GM23248 (cell line): ENCODE data around the gene NRF1. TPM values are rescaled to one million over a fixed set of nuclear protein-coding genes. Genes with fewer than 3 reads are reported as not detected.

Experiments
- DNase-seq: peaks from one replicate; pipeline ENCODE4 v3.0.0-alpha.2; 2015
- H2AFZ ChIP-seq: fragments of 200-600 bp; sonication (generic); 2 replicates; pipeline ENCODE4 v1.6.1; 2016; ENCODE audit warnings: antibody characterized with exemption
- H3F3A ChIP-seq: fragments of 200-600 bp; sonication (generic); 2 replicates; pipeline ENCODE4 v1.6.1; 2016; ENCODE audit warnings: mild to moderate bottlenecking, antibody characterized with exemption, mixed run types; ENCODE audit not compliant: insufficient read depth
- H3K27ac ChIP-seq: fragments of 200-600 bp; sonication (generic); 2 replicates; pipeline ENCODE4 v1.5.1; 2016; ENCODE audit warnings: mild to moderate bottlenecking
- H3K27me3 ChIP-seq: fragments of 200-600 bp; sonication (generic); replicated peaks from 2 replicates; pipeline ENCODE4 v1.6.1; 2016; ENCODE audit warnings: mild to moderate bottlenecking; ENCODE audit not compliant: insufficient read depth
- H3K36me3 ChIP-seq: fragments of 200-600 bp; sonication (generic); 2 replicates; pipeline ENCODE4 v1.6.1; 2016; ENCODE audit warnings: low read depth, mild to moderate bottlenecking
- H3K4me1 ChIP-seq: fragments of 200-600 bp; sonication (generic); 2 replicates; pipeline ENCODE4 v1.6.1; 2016; ENCODE audit warnings: mild to moderate bottlenecking; ENCODE audit not compliant: insufficient read depth
- H3K4me2 ChIP-seq: fragments of 200-600 bp; sonication (generic); one replicate; pipeline ENCODE4 v1.6.1; 2016; ENCODE audit warnings: mild to moderate bottlenecking; ENCODE audit not compliant: unreplicated experiment
- H3K4me3 ChIP-seq: fragments of 200-600 bp; sonication (generic); 2 replicates; pipeline ENCODE4 v1.5.1; 2016; ENCODE audit warnings: mild to moderate bottlenecking
- H3K79me2 ChIP-seq: fragments of 200-600 bp; sonication (generic); 2 replicates; pipeline ENCODE4 v1.6.1; 2016; ENCODE audit warnings: mild to moderate bottlenecking; ENCODE audit not compliant: insufficient read depth
- H3K9ac ChIP-seq: fragments of 200-600 bp; sonication (generic); 2 replicates; pipeline ENCODE4 v1.6.1; 2016; ENCODE audit warnings: mild to moderate bottlenecking
- H3K9me2 ChIP-seq: fragments of 200-600 bp; sonication (generic); 2 replicates; pipeline ENCODE4 v1.6.1; 2016; ENCODE audit warnings: mixed run types, mild to moderate bottlenecking, moderate library complexity; ENCODE audit not compliant: insufficient read depth
- H3K9me3 ChIP-seq: fragments of 200-600 bp; sonication (generic); one replicate; pipeline ENCODE4 v1.6.1; 2017; ENCODE audit warnings: low read depth
- H4K20me1 ChIP-seq: fragments of 200-600 bp; sonication (generic); 2 replicates; pipeline ENCODE4 v1.6.0; 2016; ENCODE audit not compliant: insufficient read depth
- EZH2 ChIP-seq: fragments of 200-600 bp; sonication (generic); IDR thresholded peaks from 2 replicates; pipeline ENCODE4 v1.6.1; 2018; ENCODE audit warnings: antibody characterized with exemption, mild to moderate bottlenecking; ENCODE audit not compliant: insufficient read depth, poor library complexity, severe bottlenecking
- EZH2phosphoT487 ChIP-seq: fragments of 200-600 bp; sonication (generic); IDR thresholded peaks from 2 replicates; pipeline ENCODE4 v1.6.1; 2018; ENCODE audit warnings: antibody characterized with exemption, moderate library complexity, mild to moderate bottlenecking, low read depth; ENCODE audit not compliant: insufficient read depth
- WGBS, 2 experiments: methylation state at CpG; one replicate each; pipeline ENCODE4 v1.1.6; 2015 to 2017; ENCODE audit warnings: low lambda C conversion rate in 2 of 2, low coverage in 1 of 2; ENCODE audit errors: missing lambda C conversion rate in 2 of 2; 5-methylcytosine and 5-hydroxymethylcytosine counted together
- in situ Hi-C: fragments of 300-500 bp; cut with MboI; formaldehyde crosslinking; loops from 2 replicates; pipeline ENCODE4 v1.15.0; 2020
- microRNA counts: library from miRNA; unstranded; fragments of <30 nt; microRNA quantifications from one replicate; lab custom pipeline; 2016
- microRNA-seq: library from miRNA; unstranded; fragments of <30 nt; microRNA quantifications from one replicate; pipeline ENCODE4, GENCODE V29; 2016; ENCODE audit warnings: borderline number of aligned reads
- polyA plus RNA-seq: library from polyadenylated mRNA; unstranded; fragments of >200 nt; fragmentation: Nextera tagmentation; extraction: Ambion mirVana; gene quantifications from 2 replicates; pipeline ENCODE4 v1.2.1, GENCODE V29; 2016
- small RNA-seq: library from RNA; depleted of rRNA; stranded (forward); fragments of <200 nt; gene quantifications from one replicate; pipeline ENCODE3, GENCODE V24; 2014; ENCODE audit warnings: low read depth, low replicate concordance
- total RNA-seq: library from RNA; depleted of rRNA; stranded (reverse); fragments of >200 nt; shearing (Covaris generic); gene quantifications from 2 replicates; pipeline ENCODE4 v1.2.3, GENCODE V29; 2014; rRNA removed

Gene NRF1
- total and polyA plus RNA-seq, 2 experiments from 2014 or later, result 3.5 to 11.1 TPM

GRCh38 chr7:129804890-129805719, 193.6 kb downstream of the NRF1 start:
- no peaks in the 10 kb centered on the region for H3K79me2 ChIP-seq
- no peak overlapping the region for H2AFZ ChIP-seq
- H3K27ac ChIP-seq, result no peak overlapping the region
- H3K9me3 ChIP-seq, result no peaks in the 10 kb centered on the region
- no peak for DNase-seq
- no peaks in the 10 kb centered on the region for H3F3A ChIP-seq
- in situ Hi-C loops, result loop anchor here (25.0 kb wide), 1 partner anchor 443 kb away; no protein-coding TSS in a partner anchor
- no peaks in the 10 kb centered on the region for H4K20me1 ChIP-seq
- 0 out of 2 replicates have a peak, but pooled peaks cover 3% of the 10 kb centered on the region for H3K27me3 ChIP-seq
- no peak overlapping the region for H3K4me3 ChIP-seq
- no peaks in the 10 kb centered on the region for H3K4me1 ChIP-seq
- no peak overlapping the region for H3K9ac ChIP-seq
- no peaks in the 10 kb centered on the region for H3K36me3 ChIP-seq
- WGBS, 2 experiments, result 68 to 84% methylated on average over 9 to 11 of the region's 11 CpGs
- H3K9me2 ChIP-seq, result no peaks in the 10 kb centered on the region
- no peak overlapping the region for H3K4me2 ChIP-seq
- TF ChIP-seq EZH2 (no peak), EZH2phosphoT487 (no peak)

MicroRNAs encoded within 50 kb of the gene (microRNA counts, 767-probe panel; counts per million panel counts)
- microRNA hsa-miR-182-5p (lab: Ali Mortazavi, UCI) (447 counts per million, percentile 86 among the panel's probes with 10 or more counts), microRNA hsa-miR-183-5p (lab: Ali Mortazavi, UCI) (447 counts per million, percentile 86 among the panel's probes with 10 or more counts), microRNA hsa-miR-96-5p (lab: Ali Mortazavi, UCI) (447 counts per million, percentile 86 among the panel's probes with 10 or more counts)

Small RNA genes within 50 kb of the gene (microRNA-seq; reads per million reads assigned to microRNA genes)
- gene MIR182, result 16.4 reads per million, percentile 25 among the genes with 10 or more reads in this experiment
- gene MIR183, result 10.2 reads per million, percentile 15 among the genes with 10 or more reads in this experiment
- 1.5 reads per million for gene MIR96

Small RNA genes within 50 kb of the gene (small RNA-seq; reads per million reads assigned to genes)
- gene MIR182 (0.25 reads per million), gene MIR183 (not detected), gene MIR96 (not detected)

Other genes starting within 250 kb of the NRF1 start
- 2.2 and 2.5 TPM in 2 replicates for gene STRIP2, start 177.3 kb upstream of the NRF1 start, total RNA-seq
- 1.5 and 1.9 TPM in 2 replicates for gene STRIP2, start 177.3 kb upstream of the NRF1 start, polyA plus RNA-seq
- gene SMKR1, start 109.2 kb upstream of the NRF1 start, total RNA-seq, result not detected in 2 replicates
- 0.18 and 0.70 TPM in 2 replicates for gene SMKR1, start 109.2 kb upstream of the NRF1 start, polyA plus RNA-seq